Lung microvascular endothelial cell (primary cell): ENCODE measurements around the gene RABGGTA. TPM values are rescaled to one million over a fixed set of nuclear protein-coding genes. Genes with fewer than 3 reads are reported as not detected.
"Not testable (repeated sequence)": the region's sequence is repeated elsewhere in the genome, so short reads cannot be mapped to it uniquely, and the experiment has no call there.

ENCODE experiments used
- DNase-seq, 2 donors: peaks; one replicate each; pipeline versions ENCODE4 v3.0.0 to v3.0.0-alpha.2; 2010; ENCODE audit warnings: low read depth in 2 of 2
- total RNA-seq: library from RNA; depleted of rRNA; stranded (reverse); fragments of >200 nt; gene quantifications from 2 replicates; pipeline ENCODE4 v1.2.1, GENCODE V29; 2014

The RABGGTA gene
- total RNA-seq, 1 donor from 2014 or later, result 17.3 TPM

DNA sequence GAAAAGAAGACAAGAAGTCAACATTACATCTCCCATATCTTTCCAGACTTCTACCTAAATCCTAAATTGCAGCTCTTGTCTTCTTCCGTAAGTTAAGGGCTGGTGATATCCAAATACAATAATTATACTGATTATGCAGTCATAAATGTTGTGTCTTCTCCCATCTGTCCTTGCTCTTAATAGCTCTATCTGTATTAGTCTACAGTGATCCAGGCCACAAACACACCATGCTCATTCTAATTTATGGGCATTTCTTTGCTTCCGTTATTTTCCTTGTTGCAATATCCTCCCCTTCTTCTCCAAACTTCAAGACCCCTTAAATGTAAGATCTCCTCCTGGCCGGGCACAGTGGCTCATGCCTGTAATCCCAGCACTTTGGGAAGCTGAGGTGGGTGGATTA, 51.9 kb downstream of the RABGGTA start:
- DNase-seq, result no peak

DNA sequence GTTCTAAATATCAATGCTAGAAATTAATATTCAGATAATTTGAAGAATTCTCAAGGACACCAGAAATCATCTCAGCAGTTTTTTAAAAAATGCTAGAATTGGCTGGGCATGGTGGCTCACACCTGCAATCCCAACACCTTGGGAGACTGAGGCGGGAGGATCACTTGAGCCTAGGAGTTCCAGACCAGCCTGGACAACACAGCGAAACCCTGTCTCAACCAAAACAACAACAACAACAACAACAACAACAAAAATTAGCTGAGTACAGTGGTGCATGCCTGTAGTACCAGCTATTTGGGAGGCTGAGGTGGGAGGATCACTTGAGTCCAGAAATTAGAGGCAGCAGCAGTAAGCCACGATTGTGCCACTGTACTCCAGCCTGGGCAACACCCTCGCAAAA, 52.3 kb downstream of the RABGGTA start:
- no peak for DNase-seq

DNA sequence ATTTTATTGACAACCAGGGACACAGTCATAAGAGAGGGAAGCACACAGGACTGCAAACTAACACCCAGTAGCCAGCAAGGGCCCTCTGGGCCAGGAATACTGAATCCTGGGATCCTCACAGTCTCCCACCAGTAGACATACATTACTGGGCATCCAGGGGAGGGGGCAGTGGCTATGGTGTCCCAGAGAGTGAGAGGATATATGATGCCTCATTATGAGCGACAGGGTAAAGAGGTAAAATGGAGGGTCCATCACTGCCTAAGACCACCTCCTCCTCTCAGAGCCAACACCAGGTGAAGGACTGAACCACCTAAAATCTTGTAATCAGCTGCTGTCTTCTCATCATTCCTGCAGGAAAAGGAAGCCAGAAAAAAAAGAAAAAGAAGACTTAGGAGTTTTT, 54.5 kb downstream of the RABGGTA start:
- not testable (repeated sequence) for DNase-seq

DNA sequence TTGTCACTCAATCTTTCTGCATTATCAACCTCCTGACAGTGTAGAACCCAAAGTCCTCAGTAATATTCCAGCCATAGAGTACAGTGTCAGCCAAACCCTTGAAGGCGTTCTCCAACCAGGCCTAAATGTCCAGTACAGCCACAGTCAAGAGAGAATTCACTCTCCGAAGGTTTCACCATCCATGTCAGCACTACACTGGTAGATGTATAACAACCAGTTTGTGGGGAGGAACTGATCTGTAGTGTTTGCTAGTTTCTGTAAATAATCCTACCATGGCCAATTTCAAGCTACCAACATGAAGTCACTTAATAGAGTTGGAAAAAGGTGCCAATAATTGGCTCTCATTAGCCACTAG, 55.1 kb downstream of the RABGGTA start:
- DNase-seq, result no peak

Other genes with a start within 250 kb of the RABGGTA start
- under 0.01 TPM in 1 of 2 replicates, not detected in the other for gene CARMIL3, start 219.6 kb downstream of the RABGGTA start, total RNA-seq
- gene CPNE6, start 200.0 kb downstream of the RABGGTA start, total RNA-seq, result not detected in 2 replicates
- 7.6 and 9.7 TPM in 2 replicates for gene PCK2, start 177.3 kb downstream of the RABGGTA start, total RNA-seq
- gene DCAF11, start 156.8 kb downstream of the RABGGTA start, total RNA-seq, result 59.9 and 77.8 TPM in 2 replicates
- 1.1 and 1.6 TPM in 2 replicates for gene NRL, start 156.6 kb downstream of the RABGGTA start, total RNA-seq
- gene FITM1, start 140.9 kb downstream of the RABGGTA start, total RNA-seq, result 0.20 and 0.44 TPM in 2 replicates
- gene PSME1, start 135.4 kb downstream of the RABGGTA start, total RNA-seq, result 114 TPM in 2 replicates
- 13.9 and 20.4 TPM in 2 replicates for gene EMC9, start 130.0 kb downstream of the RABGGTA start, total RNA-seq
- gene PSME2, start 125.0 kb downstream of the RABGGTA start, total RNA-seq, result 114 and 139 TPM in 2 replicates
- gene RNF31, start 124.1 kb downstream of the RABGGTA start, total RNA-seq, result 21.1 and 23.2 TPM in 2 replicates
- gene IRF9, start 110.3 kb downstream of the RABGGTA start, total RNA-seq, result 41.6 and 42.9 TPM in 2 replicates
- 1.1 and 1.2 TPM in 2 replicates for gene REC8, start 99.5 kb downstream of the RABGGTA start, total RNA-seq
- 24.4 and 25.7 TPM in 2 replicates for gene IPO4, start 82.8 kb downstream of the RABGGTA start, total RNA-seq
- gene TM9SF1, start 76.2 kb downstream of the RABGGTA start, total RNA-seq, result 30.5 and 46.2 TPM in 2 replicates
- gene TSSK4, start 65.9 kb downstream of the RABGGTA start, total RNA-seq, result not detected in 2 replicates
- 12.2 and 16.3 TPM in 2 replicates for gene CHMP4A, start 58.1 kb downstream of the RABGGTA start, total RNA-seq
- gene MDP1, start 55.5 kb downstream of the RABGGTA start, total RNA-seq, result 8.3 and 13.7 TPM in 2 replicates
- 193 and 210 TPM in 2 replicates for gene NEDD8, start 39.2 kb downstream of the RABGGTA start, total RNA-seq
- gene GMPR2, start 38.7 kb downstream of the RABGGTA start, total RNA-seq, result 87.6 and 109 TPM in 2 replicates
- gene TINF2, start 29.0 kb downstream of the RABGGTA start, total RNA-seq, result 34.9 and 63.5 TPM in 2 replicates
- gene TGM1, start 8.4 kb downstream of the RABGGTA start, total RNA-seq, result under 0.01 and 0.20 TPM in 2 replicates
- 6.3 and 8.7 TPM in 2 replicates for gene DHRS1, start 28.2 kb upstream of the RABGGTA start, total RNA-seq
- 15.7 and 20.4 TPM in 2 replicates for gene NOP9, start 28.3 kb upstream of the RABGGTA start, total RNA-seq
- 1.3 and 2.6 TPM in 2 replicates for gene CIDEB, start 36.4 kb upstream of the RABGGTA start, total RNA-seq
- gene LTB4R2, start 38.5 kb upstream of the RABGGTA start, total RNA-seq, result 2.0 and 2.8 TPM in 2 replicates
- 2.0 and 2.2 TPM in 2 replicates for gene LTB4R, start 39.9 kb upstream of the RABGGTA start, total RNA-seq
- 34.9 and 60.1 TPM in 2 replicates for gene ADCY4, start 63.5 kb upstream of the RABGGTA start, total RNA-seq
- 0.60 and 0.65 TPM in 2 replicates for gene RIPK3, start 68.4 kb upstream of the RABGGTA start, total RNA-seq
- gene NFATC4, start 96.6 kb upstream of the RABGGTA start, total RNA-seq, result 0.60 and 0.87 TPM in 2 replicates
- gene NYNRIN, start 127.4 kb upstream of the RABGGTA start, total RNA-seq, result 1.4 and 4.1 TPM in 2 replicates
- 0.20 and 0.22 TPM in 2 replicates for gene CBLN3, start 158.1 kb upstream of the RABGGTA start, total RNA-seq
- 30.3 and 45.8 TPM in 2 replicates for gene KHNYN, start 158.4 kb upstream of the RABGGTA start, total RNA-seq
- 6.5 and 7.3 TPM in 2 replicates for gene SDR39U1, start 171.2 kb upstream of the RABGGTA start, total RNA-seq
- gene CMA1, start 236.7 kb upstream of the RABGGTA start, total RNA-seq, result not detected in 2 replicates